HG03097 (cell line): Measurements from ENCODE around the gene CDH11.

Source experiments
- ATAC-seq: cut with Tn5 transposase; IDR thresholded peaks from one replicate; pipeline ENCODE4 v1.9.1; 2021; ENCODE audit not compliant: unreplicated experiment, low FRiP score

The CDH11 gene

DNA sequence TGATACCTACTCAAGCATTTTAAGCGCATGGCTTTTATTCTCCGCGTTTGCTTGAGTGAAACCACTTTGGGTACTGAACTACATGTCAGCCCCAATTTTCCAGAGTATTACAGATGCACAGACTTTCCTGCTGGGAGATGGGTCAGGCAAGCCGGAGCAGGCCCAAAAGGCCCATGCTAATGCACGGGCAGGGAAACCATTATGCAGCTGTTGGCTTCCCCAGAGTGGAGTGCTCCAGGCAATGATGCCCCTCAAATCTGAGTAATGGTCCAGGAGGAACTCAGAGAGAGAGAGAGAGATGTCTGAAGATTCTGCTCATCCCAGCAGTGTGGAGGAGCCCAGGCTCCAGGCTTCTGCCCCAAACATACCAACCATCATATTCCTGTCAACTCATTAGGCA, 80.2 kb downstream of the CDH11 start:
- no peak for ATAC-seq

- no peak for ATAC-seq
These were observed 83.8 kb downstream of the CDH11 start for GRCh38 chr16:65038100-65038499.

- no peak for ATAC-seq
These were observed 84.3 kb downstream of the CDH11 start for GRCh38 chr16:65037556-65037955.

DNA sequence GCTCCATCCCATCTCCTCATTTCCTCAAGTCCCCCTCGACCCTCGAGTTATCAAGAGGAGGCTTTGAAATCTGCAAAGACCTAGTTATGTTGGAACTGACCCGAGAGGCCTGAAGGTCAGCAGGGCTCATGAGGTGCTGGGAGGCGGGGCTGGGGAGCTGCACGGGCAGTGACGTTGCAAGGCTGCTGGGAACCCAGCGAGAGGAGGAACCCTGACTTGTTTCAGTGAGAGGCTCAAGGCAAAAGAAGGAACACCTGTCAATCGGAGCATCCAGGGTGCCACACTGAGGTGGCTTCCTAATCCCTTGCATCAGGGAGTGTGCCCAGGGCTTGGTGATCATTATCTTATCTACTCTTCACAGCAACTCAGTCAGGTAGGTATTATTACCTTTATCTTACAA, 86.9 kb downstream of the CDH11 start:
- no peak for ATAC-seq

- no peak for ATAC-seq
These were observed 89.5 kb downstream of the CDH11 start for GRCh38 chr16:65032387-65032786.

DNA sequence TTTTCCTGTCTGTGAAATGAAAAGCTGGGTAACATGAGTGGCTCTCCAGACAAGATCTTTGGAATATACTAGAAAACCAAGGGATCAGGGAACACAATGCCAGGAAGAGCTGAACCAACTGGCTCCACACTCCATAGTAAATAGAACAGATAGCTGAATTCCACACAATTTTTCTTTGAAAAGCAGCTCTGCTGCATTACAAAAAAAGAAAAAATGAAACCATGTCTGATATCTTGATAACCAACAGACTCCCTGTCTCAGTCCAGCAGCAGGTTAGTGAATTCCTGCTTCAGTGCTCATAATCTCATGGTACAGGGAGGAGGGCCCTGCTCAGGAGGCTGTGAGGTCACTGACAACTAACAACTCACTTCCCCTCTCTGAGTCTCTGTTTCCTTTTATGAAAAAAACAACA, 97.1 kb downstream of the CDH11 start:
- no peak for ATAC-seq

GRCh38 chr16:65023802-65024201, 98.1 kb downstream of the CDH11 start:
- ATAC-seq: no peak

GRCh38 chr16:65021852-65022595, 99.8 kb downstream of the CDH11 start:
- no peak for ATAC-seq

DNA sequence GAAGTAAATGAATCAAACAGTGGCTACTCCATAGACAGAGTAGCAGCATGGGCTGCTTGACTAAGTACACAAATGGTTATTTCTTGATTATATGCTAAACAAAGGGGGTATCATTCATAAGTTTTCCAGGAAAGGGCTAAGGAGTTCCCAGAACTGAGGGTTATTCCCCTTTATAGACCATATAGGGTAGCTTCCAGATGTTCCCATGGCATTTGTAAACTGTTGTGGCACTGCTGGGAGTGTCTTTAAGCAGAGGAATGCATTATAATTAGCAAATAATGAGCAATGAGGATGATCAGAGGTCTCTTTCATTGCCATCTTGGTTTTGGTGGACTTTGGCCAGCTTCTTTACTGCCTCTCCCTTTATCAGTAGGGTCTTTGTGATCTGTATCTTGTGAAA, 105.1 kb downstream of the CDH11 start:
- ATAC-seq: no peak

GRCh38 chr16:65015599-65015998, 106.3 kb downstream of the CDH11 start:
- no peak for ATAC-seq

- no peak for ATAC-seq
These were observed 109.5 kb downstream of the CDH11 start for GRCh38 chr16:65012357-65012756.

GRCh38 chr16:65010125-65010524, 111.7 kb downstream of the CDH11 start:
- ATAC-seq: no peak

- no peak for ATAC-seq
These were observed 116.2 kb downstream of the CDH11 start for GRCh38 chr16:65005696-65006095.

DNA sequence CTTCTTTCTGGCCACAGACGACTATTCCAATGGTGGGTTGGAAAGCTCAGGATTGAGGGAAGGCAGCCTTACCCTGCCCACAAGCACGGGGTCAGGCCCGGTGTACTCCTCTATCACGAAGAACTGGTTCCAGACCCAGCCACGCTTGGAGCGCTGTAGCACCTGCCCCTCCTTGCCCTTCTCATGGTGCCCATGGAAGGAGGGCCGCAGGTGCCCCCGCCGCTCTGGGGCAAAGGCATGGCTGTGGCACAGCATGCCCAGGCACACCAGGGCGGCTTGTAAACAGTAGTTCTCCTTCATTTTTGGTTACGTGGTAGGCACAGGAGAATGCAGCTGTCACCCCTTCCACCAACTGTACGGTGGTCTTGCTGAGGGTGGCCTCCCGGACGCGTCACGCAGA, 117.3 kb downstream of the CDH11 start:
- ATAC-seq: no peak

- ATAC-seq: no peak
These were observed 118.2 kb downstream of the CDH11 start for GRCh38 chr16:65003621-65004020.

GRCh38 chr16:65002265-65002664, 119.6 kb downstream of the CDH11 start:
- ATAC-seq: no peak

DNA sequence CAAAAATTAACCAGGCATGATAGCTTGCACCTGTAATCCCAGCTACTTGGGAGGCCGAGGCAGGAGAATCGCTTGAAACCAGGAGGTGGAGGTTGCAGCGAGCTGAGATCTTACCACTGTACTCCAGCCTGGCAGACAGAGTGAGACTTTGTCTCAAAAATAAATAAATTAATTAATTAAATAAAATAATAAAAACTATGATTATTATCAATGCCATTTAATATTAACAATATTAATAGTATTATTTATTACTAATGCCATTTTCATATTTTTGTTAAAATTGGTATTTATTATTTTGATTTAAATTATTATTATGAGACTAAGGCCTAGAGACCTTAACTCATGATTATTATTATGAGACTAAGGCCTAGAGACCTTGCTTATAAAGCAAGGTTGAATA, 121.2 kb downstream of the CDH11 start:
- no peak for ATAC-seq

DNA sequence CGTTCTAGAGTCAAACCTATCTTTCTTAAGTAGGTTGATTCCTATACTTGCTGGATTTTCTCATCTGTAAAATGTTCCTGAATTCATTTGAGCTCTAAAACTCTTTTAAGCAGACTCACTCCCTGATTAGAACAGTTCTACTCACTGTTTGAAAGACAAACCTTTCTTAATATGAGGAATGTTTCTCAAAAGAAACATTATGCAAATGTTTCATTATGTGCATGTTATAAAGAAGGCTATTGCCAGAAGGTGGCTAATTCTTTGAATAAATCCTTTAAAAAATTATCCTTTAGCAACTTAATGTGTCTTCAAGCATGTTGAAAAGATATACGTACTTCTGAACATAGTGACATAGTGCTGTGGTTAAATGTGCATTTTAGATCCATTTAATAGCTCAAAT, 124.1 kb downstream of the CDH11 start:
- ATAC-seq: no peak

DNA sequence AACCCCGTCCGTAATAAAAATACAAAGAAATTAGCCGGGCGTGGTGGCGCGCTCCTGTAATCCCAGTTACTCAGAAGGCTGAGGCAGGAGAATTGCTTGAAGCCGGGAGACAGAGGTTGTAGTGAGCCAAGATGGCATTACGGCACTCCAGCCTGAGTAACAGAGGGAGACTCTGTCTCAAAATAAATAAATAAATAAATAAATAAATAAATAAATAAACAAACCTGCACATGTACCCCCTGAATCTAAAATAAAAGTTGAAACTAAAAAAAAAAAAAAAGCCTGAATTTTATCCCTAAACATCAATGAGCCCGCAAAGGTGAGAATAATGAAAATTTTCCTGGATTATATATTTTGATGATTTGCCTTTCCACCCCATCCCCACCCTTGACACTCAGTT, 124.7 kb downstream of the CDH11 start:
- no peak for ATAC-seq

DNA sequence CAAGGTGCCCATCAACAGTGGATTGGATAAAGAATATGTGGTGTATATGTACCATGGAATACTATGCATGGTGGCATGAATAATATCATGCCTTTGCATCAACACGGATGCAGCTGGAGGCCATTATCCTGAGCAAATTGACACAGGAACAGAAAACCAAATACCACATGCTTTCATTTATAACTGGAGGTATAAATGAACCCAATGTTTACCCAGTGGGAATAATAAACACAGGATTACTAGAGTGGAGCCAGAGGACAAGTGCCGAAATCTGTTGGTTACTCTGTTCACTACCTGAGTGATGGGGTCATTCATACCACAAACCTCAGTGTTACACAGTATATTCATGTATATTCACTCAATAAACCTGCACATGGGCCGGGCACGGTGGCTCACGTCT, 125.2 kb downstream of the CDH11 start:
- no peak for ATAC-seq

DNA sequence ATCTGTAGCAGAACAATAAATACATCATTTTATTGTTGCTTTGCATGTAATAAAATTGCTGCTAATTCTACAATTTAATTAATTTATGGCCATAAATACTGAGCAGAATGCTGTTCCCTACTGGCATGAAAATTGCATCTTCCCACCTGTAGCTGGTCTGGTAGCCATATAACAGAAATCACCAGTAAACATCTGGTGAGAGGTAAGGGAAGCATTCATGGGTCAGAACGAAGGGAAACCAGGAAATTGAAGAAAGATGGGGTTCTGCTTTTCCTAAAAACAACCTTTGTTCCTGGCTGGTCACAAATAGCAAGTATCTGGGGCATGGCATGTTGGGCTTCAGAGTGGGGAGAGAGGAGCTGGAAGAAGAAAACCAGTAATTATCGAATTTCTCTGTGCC, 128.4 kb downstream of the CDH11 start:
- ATAC-seq: no peak

GRCh38 chr16:64991001-64991400, 130.9 kb downstream of the CDH11 start:
- ATAC-seq: no peak

DNA sequence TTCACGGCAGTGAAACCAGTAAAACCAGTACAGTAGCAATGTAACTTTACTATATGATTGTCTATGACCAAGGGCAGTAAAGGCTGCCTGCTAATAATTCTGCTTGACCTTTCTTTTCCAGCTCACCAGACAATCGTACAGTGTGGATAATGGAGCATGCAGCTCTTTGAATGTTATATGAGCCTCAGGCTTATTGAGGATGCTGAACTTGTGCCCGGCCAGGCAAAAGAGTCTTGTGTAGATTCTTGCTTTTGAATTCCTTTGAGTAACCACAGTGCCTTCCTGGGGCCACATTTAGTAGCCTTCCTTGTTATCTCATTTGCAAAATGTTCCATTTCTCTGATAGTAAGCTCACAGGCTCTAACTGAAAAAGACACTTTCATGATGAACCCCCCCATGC, 131.8 kb downstream of the CDH11 start:
- ATAC-seq: no peak
